Endometrial microvascular endothelial cells (primary cell): Measurements from ENCODE around the gene ACAT2. TPM values are rescaled to one million over a fixed set of nuclear protein-coding genes. Genes with fewer than 3 reads are reported as not detected.
"Not testable (repeated sequence)": the region's sequence is repeated elsewhere in the genome, so short reads cannot be mapped to it uniquely, and the experiment has no call there.

Experiments
- in situ Hi-C: cut with HindIII; loops from 2 replicates; pipeline ENCODE4 v1.10.0; 2017; ENCODE audit warnings: low sequenced_read_pairs, low pct_unique_long_range_greater_than_20kb; ENCODE audit errors: inconsistent ontology term
- total RNA-seq: library from RNA; depleted of rRNA; stranded (reverse); fragments of >200 nt; gene quantifications from one replicate; pipeline ENCODE4 v1.2.3, GENCODE V29; 2015; ENCODE audit errors: inconsistent ontology term

Gene ACAT2
- 24.8 TPM for total RNA-seq

- in situ Hi-C loops = loop anchor here (25.0 kb wide), 1 partner anchor 225 kb away; no protein-coding TSS in a partner anchor
Observed at GRCh38 chr6:159761873-159762680, at the start of gene ACAT2. Gene ACAT2 (plus strand): TSS chr6:159762045. CDS start chr6:159762088, 43 bp downstream.

GRCh38 chr6:159712389-159712788 lies 49.5 kb upstream of the ACAT2 start:
- in situ Hi-C loops = not testable (repeated sequence)

- in situ Hi-C loops = no loop called here
Observed at GRCh38 chr6:159713984-159714383, 47.9 kb upstream of the ACAT2 start.

GRCh38 chr6:159714404-159714803 lies 47.4 kb upstream of the ACAT2 start:
- in situ Hi-C loops = no loop called here

GRCh38 chr6:159715166-159715565 lies 46.7 kb upstream of the ACAT2 start:
- in situ Hi-C loops = no loop called here

- in situ Hi-C loops = no loop called here
Observed at GRCh38 chr6:159715605-159716004, 46.2 kb upstream of the ACAT2 start.

GRCh38 chr6:159716247-159717096 lies 45.4 kb upstream of the ACAT2 start:
- in situ Hi-C loops = no loop called here

GRCh38 chr6:159718634-159719033 lies 43.2 kb upstream of the ACAT2 start:
- in situ Hi-C loops = no loop called here

GRCh38 chr6:159719287-159719686 lies 42.6 kb upstream of the ACAT2 start:
- in situ Hi-C loops = no loop called here

- in situ Hi-C loops = no loop called here
Observed at GRCh38 chr6:159720708-159721107, 41.1 kb upstream of the ACAT2 start.

GRCh38 chr6:159721981-159722380 lies 39.9 kb upstream of the ACAT2 start:
- in situ Hi-C loops = not testable (repeated sequence)

- in situ Hi-C loops = no loop called here
Observed at GRCh38 chr6:159722655-159723054, 39.2 kb upstream of the ACAT2 start.

- in situ Hi-C loops = no loop called here
Observed at GRCh38 chr6:159723259-159723658, 38.6 kb upstream of the ACAT2 start.

- in situ Hi-C loops = no loop called here
Observed at GRCh38 chr6:159724778-159725177, 37.1 kb upstream of the ACAT2 start.

GRCh38 chr6:159725208-159725607 lies 36.6 kb upstream of the ACAT2 start:
- in situ Hi-C loops = not testable (repeated sequence)

GRCh38 chr6:159726255-159726917 lies 35.5 kb upstream of the ACAT2 start:
- in situ Hi-C loops = no loop called here

- in situ Hi-C loops = no loop called here
Observed at GRCh38 chr6:159726918-159727716, 34.7 kb upstream of the ACAT2 start, which contains the start of gene WTAP. Gene WTAP (plus strand): TSS chr6:159727506. CDS start chr6:159736266, 8,760 bp downstream.

GRCh38 chr6:159727717-159728445 lies 34.0 kb upstream of the ACAT2 start:
- in situ Hi-C loops = no loop called here
